K562 (cell line): ENCODE results near the gene CCDC9B. TPM values are rescaled to one million over a fixed set of nuclear protein-coding genes. Genes with fewer than 3 reads are reported as not detected.

Source experiments
- ATAC-seq: fragments of 200-7000 bp; cut with Tn5 transposase; 3 replicates; pipeline ENCODE4 v1.9.1; 2020; ENCODE audit warnings: moderate library complexity
- BruUV-seq: library from RNA; stranded (reverse); fragments of 400-500 nt; replicated peaks from 2 replicates; lab custom pipeline; 2021; lab: Mats Ljungman, UMichigan
- CTCF ChIA-PET: fragments of 300-600 bp; formaldehyde crosslinking; extraction: SDS; loops from one replicate; lab custom pipeline; 2021; ENCODE audit warnings: low intra/inter-chr PET ratio; lab: Yijun Ruan, JAX
- POLR2A ChIA-PET: fragments of 300-600, 350-650 bp; sonication (Branson Sonifier 250); formaldehyde crosslinking; extraction: SDS; loops from one replicate; lab custom pipeline; 2021; ENCODE audit warnings: antibody characterized with exemption, inconsistent platforms; lab: Yijun Ruan, JAX
- DNase-seq, 4 experiments: peaks; one replicate each; pipeline versions ENCODE4 v3.0.0 to v3.0.0-alpha.2; 2011 to 2018; ENCODE audit warnings: low spot score in 3 of 4, mixed read lengths in 3 of 4; ENCODE audit errors: extremely low read depth in 1 of 4
- FAIRE-seq: peaks from 2 replicates; lab custom pipeline; 2011; peaks lifted over from hg19 to GRCh38; lab: Jason Lieb, UNC
- H2AFZ ChIP-seq: 2 replicates; pipeline ENCODE4 v1.6.0; 2011; ENCODE audit warnings: low read depth, low read length, control low read depth, inconsistent platforms
- H3K27ac ChIP-seq: fragments of 200-600 bp; 3 replicates; pipeline ENCODE4 v1.8.0; 2011; ENCODE audit warnings: low read depth, mild to moderate bottlenecking, control low read depth, inconsistent platforms, low read length, moderate library complexity, mixed read lengths; ENCODE audit errors: extremely low read depth
- H3K27me3 ChIP-seq, 2 experiments: fragments of 300-600 bp in 1 of 2; 2 replicates in 1 of 2; 3 replicates in 1 of 2; pipeline versions ENCODE4 v1.6.0 to v1.8.0; 2011; ENCODE audit warnings: inconsistent platforms in 2 of 2, low read length in 2 of 2, mild to moderate bottlenecking in 1 of 2, mixed read lengths in 1 of 2, moderate library complexity in 1 of 2; ENCODE audit not compliant: control insufficient read depth in 2 of 2, insufficient read depth in 2 of 2
- H3K36me3 ChIP-seq: fragments of 300-600 bp; 3 replicates; pipeline ENCODE4 v1.8.0; 2011; ENCODE audit warnings: mild to moderate bottlenecking, low read length, inconsistent platforms; ENCODE audit not compliant: control insufficient read depth, insufficient read depth
- H3K4me1 ChIP-seq, 2 experiments: fragments of 200-600 bp in 1 of 2; replicated peaks in 1 of 2; 2 replicates in 1 of 2; 3 replicates in 1 of 2; pipeline versions ENCODE4 v1.5.1 to v1.8.0; 2011; ENCODE audit warnings: inconsistent platforms in 2 of 2, low read length in 2 of 2, mild to moderate bottlenecking in 1 of 2, mixed read lengths in 1 of 2, moderate library complexity in 1 of 2; ENCODE audit not compliant: control insufficient read depth in 2 of 2, insufficient read depth in 2 of 2
- H3K4me2 ChIP-seq: 2 replicates; pipeline ENCODE4 v1.6.1; 2011; ENCODE audit warnings: low read length, control low read depth, inconsistent platforms, mixed read lengths; ENCODE audit not compliant: insufficient read depth
- H3K4me3 ChIP-seq: fragments of 200-600 bp; sonication (generic), shearing (Covaris generic); 2 replicates; pipeline ENCODE4 v1.5.1; 2016; ENCODE audit warnings: control low read depth, inconsistent platforms
- H3K79me2 ChIP-seq: fragments of 200-600 bp; 3 replicates; pipeline ENCODE4 v1.8.0; 2011; ENCODE audit warnings: low read length, inconsistent platforms; ENCODE audit not compliant: control insufficient read depth, insufficient read depth
- H3K9ac ChIP-seq, 2 experiments: 2 replicates each; pipeline versions ENCODE4 v1.6.0 to v1.6.1; 2011; ENCODE audit warnings: low read depth in 2 of 2, low read length in 2 of 2, control low read depth in 1 of 2, inconsistent platforms in 1 of 2, mild to moderate bottlenecking in 1 of 2, mixed read lengths in 1 of 2; ENCODE audit not compliant: insufficient read depth in 1 of 2
- H3K9me1 ChIP-seq: one replicate; pipeline ENCODE4 v1.6.0; 2011; ENCODE audit warnings: inconsistent platforms, mild to moderate bottlenecking, low read length, moderate library complexity; ENCODE audit not compliant: control insufficient read depth, insufficient read depth
- H3K9me3 ChIP-seq: replicated peaks from 2 replicates; pipeline ENCODE4 v1.5.1; 2011; ENCODE audit warnings: low read depth, low read length, inconsistent platforms; ENCODE audit not compliant: control insufficient read depth, insufficient read depth
- H4K20me1 ChIP-seq: replicated peaks from 2 replicates; pipeline ENCODE4 v1.6.1; 2011; ENCODE audit warnings: low read length, inconsistent platforms, mixed read lengths; ENCODE audit not compliant: control insufficient read depth, insufficient read depth
- ERF ChIP-seq: fragments of 450-650 bp; formaldehyde crosslinking; IDR thresholded peaks from 2 replicates; pipeline ENCODE4 v1.4.0; 2020; ENCODE audit warnings: mild to moderate bottlenecking, mixed read lengths
- OTX1 ChIP-seq: fragments of 450-650 bp; formaldehyde crosslinking; IDR thresholded peaks from 2 replicates; pipeline ENCODE4 v1.4.0; 2022; ENCODE audit warnings: mild to moderate bottlenecking
- PTBP1 ChIP-seq: fragments of 200-400 bp; formaldehyde crosslinking; IDR thresholded peaks from 2 replicates; pipeline ENCODE4 v1.6.1; 2017; ENCODE audit warnings: low read depth, low read length
- RCOR1 ChIP-seq, 2 experiments: IDR thresholded peaks; 2 replicates each; pipeline ENCODE4 v1.6.1; 2012; ENCODE audit warnings: low read depth in 2 of 2, low read length in 2 of 2, borderline replicate concordance in 1 of 2, improper control_type of control experiment in 1 of 2
- RFX1 ChIP-seq: fragments of 450-650 bp; IDR thresholded peaks from 2 replicates; pipeline ENCODE4 v1.6.1; 2016; ENCODE audit warnings: mild to moderate bottlenecking, moderate library complexity
- ZNF253 ChIP-seq: fragments of 250-450 bp; sonication (Bioruptor Pico); conservative IDR thresholded peaks from 2 replicates; pipeline ENCODE4 v1.6.1; 2021; ENCODE audit warnings: mild to moderate bottlenecking
- WGBS: fragments of 100-300 bp; shearing (Covaris generic); methylation state at CpG from one replicate; pipeline ENCODE4 v1.1.6; 2016; ENCODE audit warnings: low coverage, mixed read lengths; ENCODE audit not compliant: insufficient coverage; ENCODE audit errors: missing lambda C conversion rate; 5-methylcytosine and 5-hydroxymethylcytosine counted together
- in situ Hi-C: fragments of 300-500 bp; cut with MboI; formaldehyde crosslinking; loops from 4 replicates; pipeline ENCODE4 v1.15.0; 2018; ENCODE audit warnings: inconsistent platforms, mixed read lengths
- intact Hi-C: fragments of 100-400 bp; cut with micrococcal nuclease; formaldehyde crosslinking; loops from 2 replicates; pipeline ENCODE4 v1.14.2; 2022
- polyA plus RNA-seq, 8 experiments: library from polyadenylated mRNA; depleted of rRNA in 4 of 8; stranded (reverse) in 5 of 8; unstranded in 3 of 8; fragments of >200 nt; fragmentation: Nextera tagmentation in 2 of 8; fragmentation: Illumina TruSeq in 1 of 8; extraction: Ambion mirVana in 2 of 8; extraction: Trizol in 1 of 8; gene quantifications; 2 replicates each; pipeline versions ENCODE4 v1.2.1 to v1.2.3, GENCODE V29; 2011 to 2014; ENCODE audit warnings: inconsistent platforms in 1 of 8, missing spikeins in 1 of 8
- total RNA-seq, 7 experiments: library from RNA; depleted of rRNA in 6 of 7; stranded (reverse); fragments of >200 nt in 6 of 7; fragmentation: Illumina TruSeq in 2 of 7; extraction: Trizol in 2 of 7; gene quantifications; 2 replicates each; pipeline versions ENCODE4 v1.2.1 to v1.2.3, GENCODE V29; 2011 to 2021; ENCODE audit warnings: low replicate concordance in 1 of 7

CCDC9B gene
- total and polyA plus RNA-seq, 9 of the 15 experiments (the other 6 are each of a cell fraction or from before 2014, with no cell fraction given) = 0.01 to 0.47 (median 0.15) TPM; not detected in 1

GRCh38 chr15:40293905-40294895 lies 46.5 kb downstream of the CCDC9B start:
- CTCF ChIA-PET = no interaction called here
- DNase-seq = no peak
- intact Hi-C loops (no loop called here), in situ Hi-C loops (no loop called here)
- POLR2A ChIA-PET = interaction anchor here (0.5 to 0.7 kb wide), 2 partner anchors 53 to 87 kb away, joined by 3 to 4 read pairs; no protein-coding TSS in a partner anchor
- Histone ChIP-seq H3K4me1 (peaks cover 0 to 31% of the 10 kb centered on the region in 2 experiments; a peak in 3 of 5 replicates), H2AFZ (no peak overlapping the region), H3K9me1 (no peaks in the 10 kb centered on the region), H4K20me1 (0 out of 2 replicates have a peak, but pooled peaks cover 2% of the 10 kb centered on the region), H3K4me3 (no peak overlapping the region), H3K36me3 (no peaks in the 10 kb centered on the region), H3K9me3 (no peaks in the 10 kb centered on the region), H3K9ac (no peak overlapping the region), H3K27me3 (peaks cover 3 to 41% of the 10 kb centered on the region in 2 experiments; a peak in 4 of 5 replicates), H3K79me2 (no peaks in the 10 kb centered on the region), H3K4me2 (no peak overlapping the region), H3K27ac (no peak overlapping the region)
- WGBS = 35% methylated on average over 18 of the region's 20 CpGs
- no peak for FAIRE-seq
- no TSS peak for BruUV-seq
- ATAC-seq = no peak
- TF ChIP-seq PTBP1 (no peak), ERF (CRISPR knock-in tag) (no peak), ZNF253 (CRISPR knock-in tag) (no peak), RFX1 (peak; percentile 80), OTX1 (CRISPR knock-in tag) (no peak), RCOR1 (IDR thresholded peaks at IDR 0.05; ENCODE audit: borderline replicate concordance in 1 of 2, low read depth in 2 of 2, low read length in 2 of 2) (0 out of 4 replicates have a peak, but pooled peaks of 1 of the 2 experiments have one; percentile 31)
